GM18858 (cell line): ENCODE data around the gene SYNPO2.
A peak's percentile ranks its signal among the peaks of the same experiment; 100 is the strongest.
"Not testable (repeated sequence)": the region's sequence is repeated elsewhere in the genome, so short reads cannot be mapped to it uniquely, and the experiment has no call there.

ENCODE experiments used
- ATAC-seq: cut with Tn5 transposase; IDR thresholded peaks from one replicate; pipeline ENCODE4 v1.9.1; 2021; ENCODE audit not compliant: unreplicated experiment

SYNPO2 gene

GRCh38 chr4:118888666-118889311, at the start of gene SYNPO2:
Gene SYNPO2 (plus strand): TSS chr4:118888854. CDS start chr4:118889037, 183 bp downstream.
- ATAC-seq: peak; percentile 52

- ATAC-seq: no peak
Observed at GRCh38 chr4:118839221-118839927, 49.3 kb upstream of the SYNPO2 start.

- no peak for ATAC-seq
Observed at GRCh38 chr4:118842055-118842454, 46.6 kb upstream of the SYNPO2 start.

DNA sequence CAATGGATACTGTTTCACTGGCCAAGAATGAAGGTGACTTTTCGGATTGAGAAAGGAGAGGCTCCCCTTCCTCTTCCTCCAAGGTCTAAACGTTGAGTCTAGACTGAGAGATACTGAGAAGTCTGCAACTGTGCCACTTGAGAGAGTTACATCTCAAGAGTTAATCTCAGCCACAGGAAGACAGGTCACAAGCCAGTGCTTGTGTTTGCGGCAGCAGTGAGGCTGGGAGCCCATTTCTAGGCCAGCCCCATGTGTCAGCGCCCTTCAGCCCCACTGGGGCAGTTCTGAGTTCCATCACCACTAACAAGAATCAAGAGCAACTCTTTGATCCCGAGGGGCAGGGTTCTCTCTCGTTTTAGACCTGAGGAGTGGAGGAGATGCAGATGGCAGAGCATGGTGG, 45.4 kb upstream of the SYNPO2 start:
- no peak for ATAC-seq

GRCh38 chr4:118845552-118846050, 43.1 kb upstream of the SYNPO2 start:
- ATAC-seq: no peak

- no peak for ATAC-seq
Observed at GRCh38 chr4:118846979-118847378, 41.7 kb upstream of the SYNPO2 start.

- ATAC-seq: no peak
Observed at GRCh38 chr4:118848242-118848641, 40.4 kb upstream of the SYNPO2 start.

- no peak for ATAC-seq
Observed at GRCh38 chr4:118848901-118849300, 39.8 kb upstream of the SYNPO2 start.

- ATAC-seq: peak; percentile 4
Observed at GRCh38 chr4:118849867-118850487, 38.7 kb upstream of the SYNPO2 start.

DNA sequence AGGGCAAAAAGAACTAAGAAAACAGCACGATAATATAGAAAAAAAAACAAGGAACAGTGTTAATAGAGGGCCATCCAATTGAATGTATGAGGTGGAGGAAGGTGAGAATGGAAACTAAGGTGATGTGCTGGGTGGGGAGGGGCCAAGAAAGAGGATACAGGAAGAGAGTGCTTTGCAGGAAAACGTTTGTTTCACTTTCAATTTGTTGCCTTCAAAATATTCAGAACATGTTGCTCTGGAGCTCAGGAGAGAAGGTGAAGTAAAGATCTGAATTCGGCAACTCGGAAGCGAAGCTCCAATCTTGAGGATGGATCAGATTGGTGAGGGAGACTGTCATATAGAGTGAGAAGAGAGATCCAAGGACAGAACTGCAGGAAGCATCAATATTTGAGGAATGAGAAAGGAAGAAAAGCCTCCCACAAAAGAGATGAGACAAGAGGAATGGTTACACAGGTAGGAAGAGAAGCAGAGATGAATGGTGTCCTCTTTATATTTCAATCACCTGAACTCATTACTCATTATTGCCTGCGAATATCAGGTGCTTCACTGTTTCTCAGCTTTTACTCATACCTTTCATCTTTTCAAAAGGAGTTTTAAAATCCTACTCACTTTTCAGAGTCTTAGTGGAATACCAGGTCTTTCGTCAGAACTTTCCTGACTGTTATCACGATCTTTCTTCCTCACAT, 38.0 kb upstream of the SYNPO2 start:
- ATAC-seq: peak; percentile 95

- no peak for ATAC-seq
Observed at GRCh38 chr4:118857760-118858159, 30.9 kb upstream of the SYNPO2 start.

GRCh38 chr4:118858779-118859178, 29.9 kb upstream of the SYNPO2 start:
- no peak for ATAC-seq

DNA sequence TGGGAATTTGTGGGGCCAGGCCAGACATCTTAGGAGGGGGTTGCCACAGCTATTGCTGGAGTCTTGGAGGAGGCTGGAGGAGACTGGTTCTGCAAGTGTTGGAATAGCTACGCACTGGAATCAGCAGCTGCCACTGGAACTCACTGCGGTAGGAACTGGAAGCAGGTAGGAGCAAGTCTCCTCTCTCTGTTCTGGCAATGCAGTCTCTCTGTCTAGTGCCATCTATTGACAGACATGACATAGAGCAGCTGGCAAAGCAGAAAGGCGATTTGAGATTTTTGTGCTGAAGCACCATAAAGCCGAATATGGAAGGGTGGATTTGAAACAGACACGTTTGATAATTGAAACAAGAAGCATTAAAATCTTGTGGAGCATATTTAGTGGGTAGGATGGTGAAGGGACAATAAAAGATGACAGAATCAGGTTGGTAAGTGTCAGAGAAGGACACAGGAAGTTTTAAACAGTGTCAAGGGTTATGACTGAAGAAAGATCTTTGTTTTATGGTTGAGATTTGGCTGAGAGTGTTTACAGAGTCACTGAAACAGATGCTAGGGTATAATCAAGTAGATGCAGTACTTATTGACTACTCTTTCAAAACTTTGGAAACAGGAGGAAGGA, 23.5 kb upstream of the SYNPO2 start:
- peak; percentile 67 for ATAC-seq

DNA sequence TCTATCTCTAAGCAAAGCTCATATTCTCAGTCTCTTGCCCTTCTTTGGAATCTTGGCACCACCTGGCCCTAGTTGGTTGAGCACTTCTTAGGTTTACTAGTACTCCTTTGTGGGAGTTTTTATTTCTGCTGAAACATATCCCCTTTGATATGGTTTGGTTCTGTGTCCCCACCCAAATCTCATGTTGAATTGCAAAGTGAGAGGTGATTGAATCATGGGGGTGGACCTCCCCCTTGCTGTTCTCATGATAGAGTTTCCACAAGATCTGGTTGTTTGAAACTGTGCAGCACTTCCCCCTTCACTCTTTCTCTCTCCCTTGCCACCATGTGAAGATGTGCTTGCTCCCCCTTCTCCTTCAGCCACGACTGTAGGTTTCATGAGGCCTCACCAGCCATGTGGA, 22.2 kb upstream of the SYNPO2 start:
- ATAC-seq: no peak

DNA sequence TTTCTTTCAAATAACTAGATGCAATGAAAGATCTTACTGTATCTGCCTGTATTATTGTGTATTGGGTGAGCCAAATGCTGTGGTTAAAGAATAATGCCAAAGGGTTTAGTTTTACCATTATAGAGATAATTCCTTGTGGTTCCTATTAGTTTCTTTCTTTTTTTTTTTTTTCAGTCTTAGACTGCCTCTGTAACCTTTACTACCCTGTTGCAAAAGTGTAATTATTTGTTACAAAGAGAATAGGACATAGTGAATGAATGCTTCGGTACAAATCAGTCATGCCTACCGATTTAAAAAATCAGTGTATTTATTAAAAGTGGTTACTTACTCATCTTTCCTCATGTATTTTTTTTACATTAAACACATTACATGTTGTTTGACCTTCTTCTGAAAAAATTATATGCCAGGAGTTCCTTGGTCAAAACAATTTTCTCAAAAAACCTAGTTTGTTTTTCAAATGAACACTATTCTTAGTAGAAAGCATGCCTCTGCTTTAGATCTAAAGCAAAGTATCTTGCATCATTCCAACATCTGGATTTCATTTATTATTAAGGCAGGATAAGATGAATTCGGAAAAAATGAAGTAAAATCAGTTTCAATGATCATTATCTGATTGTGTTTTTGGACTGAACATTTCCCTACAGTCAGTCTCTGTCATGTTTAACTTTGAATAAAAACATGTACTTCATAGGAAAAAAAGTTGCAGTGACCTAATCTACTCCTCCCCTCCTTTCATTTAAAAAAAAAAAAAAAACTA, 21.2 kb upstream of the SYNPO2 start:
- ATAC-seq: no peak

DNA sequence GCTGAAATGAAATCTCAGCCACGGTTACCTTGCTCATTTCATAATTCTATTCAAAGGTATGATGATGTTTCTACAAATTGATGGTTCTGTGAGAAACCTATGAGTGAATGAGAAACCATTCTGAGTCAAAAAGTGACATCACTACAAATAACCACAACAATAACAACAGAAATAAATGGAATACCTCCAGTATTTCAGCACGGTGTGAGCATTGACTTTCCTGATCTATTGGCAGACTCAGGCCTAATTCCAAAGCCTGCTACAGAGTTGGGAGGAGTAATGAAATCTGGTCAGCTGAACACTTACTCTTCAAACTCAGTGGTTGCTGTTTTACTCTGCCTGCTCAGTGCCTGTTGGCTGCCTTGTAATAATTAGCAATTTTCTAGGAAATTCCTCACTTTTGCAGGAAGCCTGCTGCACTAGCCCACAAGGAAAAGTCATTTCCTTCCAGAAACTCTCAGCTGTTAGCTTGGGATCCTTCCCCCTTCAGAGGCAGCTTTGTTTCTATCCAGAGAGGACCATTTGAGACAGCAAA, 18.8 kb upstream of the SYNPO2 start:
- ATAC-seq: no peak

DNA sequence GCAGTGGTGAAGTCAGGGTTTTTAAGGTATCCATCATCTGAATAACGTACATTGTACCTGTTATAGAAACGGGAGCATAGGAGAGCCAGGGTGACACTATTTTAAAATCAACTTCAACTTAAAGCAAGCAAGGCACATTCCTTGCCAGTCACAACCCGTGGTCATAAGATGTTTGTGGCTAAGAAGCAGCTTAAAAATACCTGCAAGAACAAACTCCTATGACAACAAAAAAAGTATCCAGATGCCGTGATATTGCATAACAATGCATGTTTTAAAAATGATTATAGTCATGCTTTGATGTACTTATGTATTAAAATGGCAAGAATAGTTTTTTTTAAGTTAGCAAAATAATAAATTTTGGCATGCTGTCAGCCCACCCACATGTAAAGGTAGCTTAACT, 16.5 kb upstream of the SYNPO2 start:
- no peak for ATAC-seq

GRCh38 chr4:118877797-118878196, 10.9 kb upstream of the SYNPO2 start:
- ATAC-seq: no peak

GRCh38 chr4:118878507-118878906, 10.1 kb upstream of the SYNPO2 start:
- not testable (repeated sequence) for ATAC-seq

- no peak for ATAC-seq
Observed at GRCh38 chr4:118879409-118879808, 9.2 kb upstream of the SYNPO2 start.
